Bronchial epithelial cell (primary cell): ENCODE measurements around the gene OPN1SW. TPM values are rescaled to one million over a fixed set of nuclear protein-coding genes. Genes with fewer than 3 reads are reported as not detected.

Source experiments
- DNase-seq: peaks from one replicate; pipeline ENCODE4 v3.0.0-alpha.2; 2010; ENCODE audit warnings: low read depth
- FAIRE-seq: peaks from 2 replicates; lab custom pipeline; 2011; peaks lifted over from hg19 to GRCh38; lab: Jason Lieb, UNC
- H3K27me3 ChIP-seq: 2 replicates; pipeline ENCODE4 v1.5.1; 2011; ENCODE audit warnings: low read length; ENCODE audit not compliant: control insufficient read depth, insufficient read depth
- H3K36me3 ChIP-seq: 2 replicates; pipeline ENCODE4 v1.5.1; 2011; ENCODE audit warnings: low read length; ENCODE audit not compliant: control insufficient read depth, insufficient read depth
- H3K4me3 ChIP-seq: 2 replicates; pipeline ENCODE4 v1.5.1; 2011; ENCODE audit warnings: mild to moderate bottlenecking, low read depth, low read length, control low read depth
- CTCF ChIP-seq: IDR thresholded peaks from 2 replicates; pipeline ENCODE4 v1.5.1; 2011; ENCODE audit warnings: mild to moderate bottlenecking, moderate library complexity, low read length, control low read depth, inconsistent platforms; ENCODE audit not compliant: insufficient read depth, severe bottlenecking
- total RNA-seq: library from RNA; depleted of rRNA; stranded (reverse); fragments of >200 nt; gene quantifications from 2 replicates; pipeline ENCODE4 v1.2.1, GENCODE V29; 2014

The OPN1SW gene
- total RNA-seq, 1 donor from 2014 or later, result not detected

- Histone ChIP-seq H3K36me3 (no peaks in the 10 kb centered on the region), H3K4me3 (no peak overlapping the region), H3K27me3 (peaks cover 5% of the 10 kb centered on the region)
- no peak for TF ChIP-seq CTCF
- no peak for DNase-seq
- FAIRE-seq, result no peak
Observed at GRCh38 chr7:128812514-128813168, 37.0 kb upstream of the OPN1SW start.

GRCh38 chr7:128811631-128812430 is 36.2 kb upstream of the OPN1SW start:
- peaks cover 5% of the 10 kb centered on the region for H3K27me3 ChIP-seq
- no peak for DNase-seq
- TF ChIP-seq CTCF, result no peak
- no peaks in the 10 kb centered on the region for H3K36me3 ChIP-seq
- H3K4me3 ChIP-seq, result no peak overlapping the region
- FAIRE-seq, result no peak

- Histone ChIP-seq H3K4me3 (no peak overlapping the region), H3K27me3 (peaks cover 5% of the 10 kb centered on the region), H3K36me3 (no peaks in the 10 kb centered on the region)
- FAIRE-seq, result no peak
- no peak for DNase-seq
- TF ChIP-seq CTCF, result no peak
Observed at GRCh38 chr7:128810997-128811396, 35.4 kb upstream of the OPN1SW start.

GRCh38 chr7:128810473-128810872 is 34.9 kb upstream of the OPN1SW start:
- no peaks in the 10 kb centered on the region for H3K36me3 ChIP-seq
- no peak for DNase-seq
- TF ChIP-seq CTCF, result no peak
- no peak for FAIRE-seq
- peaks cover 3% of the 10 kb centered on the region for H3K27me3 ChIP-seq
- no peak overlapping the region for H3K4me3 ChIP-seq

GRCh38 chr7:128809363-128809762 is 33.8 kb upstream of the OPN1SW start:
- no peak for TF ChIP-seq CTCF
- H3K36me3 ChIP-seq, result no peaks in the 10 kb centered on the region
- no peak for FAIRE-seq
- no peak for DNase-seq
- H3K27me3 ChIP-seq, result peaks cover 3% of the 10 kb centered on the region
- no peak overlapping the region for H3K4me3 ChIP-seq
